Lung (tissue), 12 donors: ENCODE measurements around the gene PC. TPM values are rescaled to one million over a fixed set of nuclear protein-coding genes. Genes with fewer than 3 reads are reported as not detected.

Experiments used
- ATAC-seq: fragments of 200-7000 bp; cut with Tn5 transposase; one replicate; pipeline ENCODE4 v1.9.1; 2020; ENCODE audit warnings: moderate number of reproducible peaks; ENCODE audit not compliant: insufficient read depth, low FRiP score
- DNase-seq, 3 donors: peaks; one replicate each; pipeline ENCODE4 v3.0.0-alpha.2; 2013 to 2017
- H3K27ac ChIP-seq, 2 donors: one replicate each; pipeline ENCODE4 v1.5.1; 2013; ENCODE audit warnings: mild to moderate bottlenecking in 2 of 2, moderate library complexity in 2 of 2, control low read depth in 1 of 2, inconsistent platforms in 1 of 2, low read depth in 1 of 2, low read length in 1 of 2
- H3K27me3 ChIP-seq, 3 donors: one replicate each; pipeline ENCODE4 v1.5.1; 2013; ENCODE audit warnings: low read length in 2 of 3; ENCODE audit not compliant: control insufficient read depth in 3 of 3, insufficient read depth in 3 of 3
- H3K36me3 ChIP-seq, 4 donors: one replicate each; pipeline ENCODE4 v1.5.1; 2013; ENCODE audit warnings: low read length in 4 of 4, mild to moderate bottlenecking in 1 of 4, moderate library complexity in 1 of 4; ENCODE audit not compliant: control insufficient read depth in 4 of 4, insufficient read depth in 4 of 4
- H3K4me1 ChIP-seq, 5 donors: one replicate each; pipeline ENCODE4 v1.5.1; 2013; ENCODE audit warnings: low read length in 5 of 5, mild to moderate bottlenecking in 2 of 5, moderate library complexity in 1 of 5; ENCODE audit not compliant: control insufficient read depth in 5 of 5, insufficient read depth in 5 of 5
- H3K4me3 ChIP-seq: one replicate; pipeline ENCODE4 v1.5.1; 2013; ENCODE audit warnings: mild to moderate bottlenecking, control low read depth, moderate library complexity
- H3K9ac ChIP-seq, 2 donors: one replicate each; pipeline ENCODE4 v1.5.1; 2013; ENCODE audit warnings: low read length in 2 of 2, control low read depth in 1 of 2; ENCODE audit not compliant: insufficient read depth in 1 of 2
- H3K9me3 ChIP-seq, 4 donors: one replicate each; pipeline ENCODE4 v1.5.1; 2013; ENCODE audit warnings: low read length in 3 of 4, mild to moderate bottlenecking in 1 of 4, moderate library complexity in 1 of 4; ENCODE audit not compliant: control insufficient read depth in 4 of 4, insufficient read depth in 3 of 4
- CTCF ChIP-seq: IDR thresholded peaks from 2 replicates; pipeline ENCODE4 v1.5.1; 2012; ENCODE audit warnings: mild to moderate bottlenecking; ENCODE audit errors: control extremely low read depth, extremely low read depth
- WGBS, 2 donors: extraction: QIAGEN DNeasy Blood & Tissue Kit; methylation state at CpG; one replicate each; pipeline ENCODE4 v1.1.7; 2013; 5-methylcytosine and 5-hydroxymethylcytosine counted together
- polyA plus RNA-seq, 2 donors: library from polyadenylated mRNA; stranded (reverse); fragments of 200-250 nt; gene quantifications; one replicate each; pipeline ENCODE4 v1.2.1, GENCODE V29; 2013
- total RNA-seq, 2 donors: library from RNA; depleted of rRNA in 1 of 2; stranded (reverse); fragments of >200 nt in 1 of 2; gene quantifications; one replicate each; pipeline ENCODE4 v1.2.1, GENCODE V29; 2014 to 2021
- donor health status: control.
- donor health status: control.
- donor health status: Bipolar disorder and iron deficiency.
- donor health status: healthy.
- donor health status: DM: yes; HTN: yes; CAD: no.

Gene PC
- total and polyA plus RNA-seq, 4 donors: 5.5 to 32.5 (median 12.0) TPM

GRCh38 chr11:66842896-66843775, 115.0 kb downstream of the PC start, which contains the start of gene RCE1:
Gene RCE1, plus strand, starts transcription at chr11:66843441. Its CDS starts 15 bp downstream, at chr11:66843456.
- 0% methylated on average over 64 to 98 of the region's 98 CpGs for WGBS, 2 donors
- ATAC-seq (peak; percentile 96), DNase-seq (peak; percentile 93 to 94 (median 94))
- no peak for TF ChIP-seq CTCF
- peaks cover 3 to 27% (median 14%) of the 10 kb centered on the region in 4 donors for H3K36me3 ChIP-seq
- peaks cover 0 to 21% (median 6%) of the 10 kb centered on the region in 5 donors for H3K4me1 ChIP-seq
- no peaks in the 10 kb centered on the region for H3K9me3 ChIP-seq
- peak within 1 kb of the TSS; percentile 90 to 91 for H3K9ac ChIP-seq
- H3K27me3 ChIP-seq: no peaks in the 10 kb centered on the region
- peak within 1 kb of the TSS; percentile 94 for H3K4me3 ChIP-seq
- H3K27ac ChIP-seq: peak within 1 kb of the TSS; percentile 90 to 99

- Histone ChIP-seq H3K4me1 (peaks cover 0 to 21% (median 6%) of the 10 kb centered on the region in 5 donors), H3K36me3 (peaks cover 3 to 25% (median 15%) of the 10 kb centered on the region in 4 donors), H3K9me3 (no peaks in the 10 kb centered on the region), H3K27ac (peak overlapping the region; percentile 90 to 99), H3K4me3 (peak overlapping the region; percentile 94), H3K27me3 (no peaks in the 10 kb centered on the region), H3K9ac (peak overlapping the region; percentile 75 to 91)
- DNase-seq (no peak), ATAC-seq (no peak)
- no peak for TF ChIP-seq CTCF
- WGBS, 2 donors: 2 to 3% methylated on average over 11 of the region's 11 CpGs
Observed at GRCh38 chr11:66842501-66842895, 115.7 kb downstream of the PC start.

GRCh38 chr11:66841861-66842260, 116.3 kb downstream of the PC start:
- WGBS, 2 donors: 90 to 92% methylated on average over 7 of the region's 7 CpGs
- ATAC-seq (no peak), DNase-seq (no peak)
- H3K27ac ChIP-seq: no peak overlapping the region
- no peak overlapping the region for H3K4me3 ChIP-seq
- H3K9me3 ChIP-seq: no peaks in the 10 kb centered on the region
- H3K36me3 ChIP-seq: peaks cover 3 to 23% (median 15%) of the 10 kb centered on the region in 4 donors
- H3K9ac ChIP-seq: peak overlapping the region; percentile 75 to 91
- TF ChIP-seq CTCF: no peak
- H3K27me3 ChIP-seq: no peaks in the 10 kb centered on the region
- H3K4me1 ChIP-seq: peaks cover 0 to 21% (median 6%) of the 10 kb centered on the region in 5 donors
